ENCODE data around the gene PTPN1. TPM values are rescaled to one million over a fixed set of nuclear protein-coding genes. Genes with fewer than 3 reads are reported as not detected.

PTPN1 gene
- total and polyA plus RNA-seq, 3 experiments from 2014 or later = 35.7 to 67.3 (median 64.2) TPM

GRCh38 chr20:50487397-50487796, 22.8 kb upstream of the PTPN1 start:
- Mint-ChIP-seq H3K27ac (no peak overlapping the region), H3K4me1 (peaks cover 14 to 26% (median 20%) of the 10 kb centered on the region in 3 donors), H3K36me3 (peaks cover 2 to 5% (median 4%) of the 10 kb centered on the region in 3 donors), H3K4me3 (no peak overlapping the region), H3K27me3 (no peaks in the 10 kb centered on the region), H3K9me3 (peaks cover 0 to 3% (median 0%) of the 10 kb centered on the region in 5 donors)
- Histone ChIP-seq H3K4me1 (ENCODE audit: insufficient read depth, low read length) (peaks cover 15% of the 10 kb centered on the region), H3K27ac (ENCODE audit: low read depth, low read length) (no peak overlapping the region), H3K36me3 (ENCODE audit: insufficient read depth, low read length) (no peaks in the 10 kb centered on the region), H3K4me3 (ENCODE audit: low read length) (no peak overlapping the region), H3K9me3 (ENCODE audit: low read length) (no peaks in the 10 kb centered on the region), H3K27me3 (ENCODE audit: insufficient read depth, low read length, poor library complexity, severe bottlenecking) (no peaks in the 10 kb centered on the region)
- ChIA-PET POLR2A (interaction anchor here (0.6 to 1.1 kb wide), 3 partner anchors 23 to 498 kb away, joined by 3 read pairs; partner anchors contain the start of gene PTPN1), CTCF (interaction anchor here (0.8 to 1.7 kb wide), 4 partner anchors 9 to 101 kb away, joined by 3 to 7 read pairs (median 5); no protein-coding TSS in a partner anchor)
- DNase-seq = no peak

DNA sequence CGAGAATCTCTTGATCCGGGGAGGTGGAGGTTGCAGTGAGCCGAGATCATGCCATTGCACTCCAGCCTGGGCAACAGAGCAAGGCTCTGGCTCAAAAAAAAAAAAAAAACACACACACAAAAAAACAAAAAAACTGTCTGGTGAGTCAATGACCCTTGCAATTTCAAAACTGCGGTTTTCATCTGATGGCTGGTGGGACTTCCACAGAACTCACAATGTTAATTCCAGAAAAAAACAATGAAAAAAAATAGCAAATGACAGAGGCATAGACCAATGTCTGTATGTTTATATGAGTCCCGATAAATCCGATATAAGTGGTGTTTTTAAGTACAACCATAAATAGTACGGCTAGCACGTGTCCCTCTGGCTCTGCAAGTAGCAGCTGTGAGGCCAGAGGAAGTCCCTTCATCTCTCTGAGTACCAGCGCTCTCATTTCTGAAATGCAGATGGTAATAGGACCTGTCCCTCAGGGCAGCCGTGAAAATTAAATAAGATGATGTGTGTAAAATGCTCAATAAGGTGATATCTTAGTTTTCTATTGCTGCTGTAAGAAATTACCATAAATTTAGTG, 21.9 kb upstream of the PTPN1 start:
- H3K4me1 Mint-ChIP-seq = peaks cover 8 to 17% (median 10%) of the 10 kb centered on the region in 3 donors
- ChIA-PET POLR2A (interaction anchor here (0.9 to 1.1 kb wide), 2 partner anchors 22 to 28 kb away, joined by 3 read pairs; partner anchors contain the start of gene PTPN1), CTCF (interaction anchor here (0.8 to 1.7 kb wide), 4 partner anchors 10 to 100 kb away, joined by 3 to 7 read pairs (median 5); no protein-coding TSS in a partner anchor)
- no peak overlapping the region for H3K27ac ChIP-seq (ENCODE audit: low read depth, low read length)
- no peaks in the 10 kb centered on the region for H3K27me3 ChIP-seq (ENCODE audit: insufficient read depth, low read length, poor library complexity, severe bottlenecking)
- no peaks in the 10 kb centered on the region for H3K9me3 ChIP-seq (ENCODE audit: low read length)
- H3K4me1 ChIP-seq (ENCODE audit: insufficient read depth, low read length) = peaks cover 8% of the 10 kb centered on the region
- H3K36me3 Mint-ChIP-seq = peaks cover 2 to 5% (median 4%) of the 10 kb centered on the region in 3 donors
- DNase-seq = no peak
- peak overlapping the region in 1 of 7 donors; percentile 40 for H3K4me3 Mint-ChIP-seq
- no peak overlapping the region for H3K4me3 ChIP-seq (ENCODE audit: low read length)
- H3K9me3 Mint-ChIP-seq = peaks cover 0 to 3% (median 0%) of the 10 kb centered on the region in 5 donors
- peaks cover 0 to 3% of the 10 kb centered on the region in 2 donors for H3K27me3 Mint-ChIP-seq
- no peaks in the 10 kb centered on the region for H3K36me3 ChIP-seq (ENCODE audit: insufficient read depth, low read length)
- no peak overlapping the region for H3K27ac Mint-ChIP-seq

- CTCF ChIA-PET = interaction anchor here (0.6 kb wide), 1 partner anchor 27 kb away, joined by 3 read pairs; no protein-coding TSS in a partner anchor
- Mint-ChIP-seq H3K4me3 (no peak overlapping the region), H3K27ac (no peak overlapping the region), H3K36me3 (peaks cover 0 to 1% (median 0%) of the 10 kb centered on the region in 3 donors), H3K4me1 (peaks cover 0 to 4% (median 0%) of the 10 kb centered on the region in 3 donors), H3K27me3 (peaks cover 0 to 3% of the 10 kb centered on the region in 2 donors), H3K9me3 (no peaks in the 10 kb centered on the region)
- H3K27ac ChIP-seq (ENCODE audit: low read depth, low read length) = no peak overlapping the region
- H3K4me1 ChIP-seq (ENCODE audit: insufficient read depth, low read length) = no peaks in the 10 kb centered on the region
- POLR2A ChIA-PET = interaction anchor here (0.6 kb wide), 1 partner anchor 390 kb away, joined by 9 read pairs; no protein-coding TSS in a partner anchor
- no peak overlapping the region for H3K4me3 ChIP-seq (ENCODE audit: low read length)
- no peaks in the 10 kb centered on the region for H3K36me3 ChIP-seq (ENCODE audit: insufficient read depth, low read length)
- no peaks in the 10 kb centered on the region for H3K27me3 ChIP-seq (ENCODE audit: insufficient read depth, low read length, poor library complexity, severe bottlenecking)
- H3K9me3 ChIP-seq (ENCODE audit: low read length) = no peaks in the 10 kb centered on the region
- no peak for DNase-seq
Observed at GRCh38 chr20:50491168-50491567, 19.0 kb upstream of the PTPN1 start.

- Mint-ChIP-seq H3K36me3 (no peaks in the 10 kb centered on the region), H3K9me3 (no peaks in the 10 kb centered on the region), H3K27me3 (peaks cover 0 to 3% of the 10 kb centered on the region in 2 donors), H3K4me1 (peaks cover 0 to 4% (median 0%) of the 10 kb centered on the region in 3 donors), H3K27ac (peak overlapping the region in 1 of 8 donors; percentile 52), H3K4me3 (no peak overlapping the region)
- CTCF ChIA-PET = interaction anchor here (0.6 to 1.0 kb wide), 2 partner anchors 11 to 28 kb away, joined by 3 read pairs; no protein-coding TSS in a partner anchor
- no peaks in the 10 kb centered on the region for H3K9me3 ChIP-seq (ENCODE audit: low read length)
- H3K36me3 ChIP-seq (ENCODE audit: insufficient read depth, low read length) = no peaks in the 10 kb centered on the region
- H3K27ac ChIP-seq (ENCODE audit: low read depth, low read length) = no peak overlapping the region
- no peak overlapping the region for H3K4me3 ChIP-seq (ENCODE audit: low read length)
- DNase-seq = no peak
- no peaks in the 10 kb centered on the region for H3K4me1 ChIP-seq (ENCODE audit: insufficient read depth, low read length)
- no peaks in the 10 kb centered on the region for H3K27me3 ChIP-seq (ENCODE audit: insufficient read depth, low read length, poor library complexity, severe bottlenecking)
- POLR2A ChIA-PET = interaction anchor here (0.6 kb wide), 1 partner anchor 172 kb away, joined by 4 read pairs; no protein-coding TSS in a partner anchor
Observed at GRCh38 chr20:50491926-50492634, 18.1 kb upstream of the PTPN1 start.

DNA sequence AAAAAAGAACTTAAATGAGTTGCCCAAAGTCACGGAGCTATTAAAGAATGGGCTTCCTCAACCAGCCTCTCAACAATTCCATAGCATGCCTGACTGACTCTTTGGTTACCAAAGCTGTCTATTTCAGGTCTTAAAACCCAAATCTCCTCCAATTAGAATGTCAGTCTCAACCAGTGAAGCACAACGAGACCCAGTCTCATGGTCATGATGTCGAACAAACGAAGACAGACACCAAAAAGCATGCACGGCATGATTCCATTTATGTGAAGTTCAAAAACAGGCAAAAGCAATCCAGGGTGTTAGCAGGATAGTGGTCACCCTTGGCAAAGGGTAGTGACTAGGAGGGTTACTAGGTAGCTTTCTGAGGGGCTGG, 16.3 kb upstream of the PTPN1 start:
- CTCF ChIA-PET = no interaction called here
- Mint-ChIP-seq H3K27ac (no peak overlapping the region), H3K27me3 (peaks cover 0 to 3% of the 10 kb centered on the region in 2 donors), H3K36me3 (no peaks in the 10 kb centered on the region), H3K4me3 (no peak overlapping the region), H3K9me3 (no peaks in the 10 kb centered on the region), H3K4me1 (no peaks in the 10 kb centered on the region)
- no peaks in the 10 kb centered on the region for H3K27me3 ChIP-seq (ENCODE audit: insufficient read depth, low read length, poor library complexity, severe bottlenecking)
- no peak overlapping the region for H3K27ac ChIP-seq (ENCODE audit: low read depth, low read length)
- H3K4me1 ChIP-seq (ENCODE audit: insufficient read depth, low read length) = no peaks in the 10 kb centered on the region
- POLR2A ChIA-PET = no interaction called here
- no peak overlapping the region for H3K4me3 ChIP-seq (ENCODE audit: low read length)
- no peak for DNase-seq
- H3K36me3 ChIP-seq (ENCODE audit: insufficient read depth, low read length) = no peaks in the 10 kb centered on the region
- no peaks in the 10 kb centered on the region for H3K9me3 ChIP-seq (ENCODE audit: low read length)

DNA sequence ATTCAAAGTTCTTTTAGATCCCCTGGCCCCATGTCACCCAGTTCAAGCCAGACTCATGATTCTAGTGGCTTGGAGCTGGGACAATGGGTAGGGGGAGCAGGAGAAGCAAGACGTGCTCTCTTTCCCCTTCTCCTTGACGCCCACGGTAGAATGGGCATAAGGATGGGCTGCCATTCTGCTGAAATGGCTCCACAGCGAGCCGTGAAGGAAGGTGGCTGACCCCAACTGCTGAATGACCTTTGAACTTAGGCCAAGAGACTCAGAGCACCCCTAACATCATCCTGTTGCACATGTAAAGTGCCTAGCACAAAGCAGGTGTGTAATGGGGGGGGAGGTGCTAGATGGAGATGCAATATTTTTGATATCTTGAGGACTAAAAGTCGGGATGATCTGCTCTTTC, 15.8 kb upstream of the PTPN1 start:
- H3K36me3 ChIP-seq (ENCODE audit: insufficient read depth, low read length) = no peaks in the 10 kb centered on the region
- no peak for DNase-seq
- ChIA-PET CTCF (no interaction called here), POLR2A (no interaction called here)
- no peak overlapping the region for H3K4me3 Mint-ChIP-seq
- H3K36me3 Mint-ChIP-seq = no peaks in the 10 kb centered on the region
- H3K9me3 ChIP-seq (ENCODE audit: low read length) = no peaks in the 10 kb centered on the region
- no peak overlapping the region for H3K4me3 ChIP-seq (ENCODE audit: low read length)
- H3K4me1 Mint-ChIP-seq = no peaks in the 10 kb centered on the region
- no peak overlapping the region for H3K27ac ChIP-seq (ENCODE audit: low read depth, low read length)
- peaks cover 0 to 3% of the 10 kb centered on the region in 2 donors for H3K27me3 Mint-ChIP-seq
- H3K4me1 ChIP-seq (ENCODE audit: insufficient read depth, low read length) = no peaks in the 10 kb centered on the region
- no peak overlapping the region for H3K27ac Mint-ChIP-seq
- no peaks in the 10 kb centered on the region for H3K9me3 Mint-ChIP-seq
- no peaks in the 10 kb centered on the region for H3K27me3 ChIP-seq (ENCODE audit: insufficient read depth, low read length, poor library complexity, severe bottlenecking)

DNA sequence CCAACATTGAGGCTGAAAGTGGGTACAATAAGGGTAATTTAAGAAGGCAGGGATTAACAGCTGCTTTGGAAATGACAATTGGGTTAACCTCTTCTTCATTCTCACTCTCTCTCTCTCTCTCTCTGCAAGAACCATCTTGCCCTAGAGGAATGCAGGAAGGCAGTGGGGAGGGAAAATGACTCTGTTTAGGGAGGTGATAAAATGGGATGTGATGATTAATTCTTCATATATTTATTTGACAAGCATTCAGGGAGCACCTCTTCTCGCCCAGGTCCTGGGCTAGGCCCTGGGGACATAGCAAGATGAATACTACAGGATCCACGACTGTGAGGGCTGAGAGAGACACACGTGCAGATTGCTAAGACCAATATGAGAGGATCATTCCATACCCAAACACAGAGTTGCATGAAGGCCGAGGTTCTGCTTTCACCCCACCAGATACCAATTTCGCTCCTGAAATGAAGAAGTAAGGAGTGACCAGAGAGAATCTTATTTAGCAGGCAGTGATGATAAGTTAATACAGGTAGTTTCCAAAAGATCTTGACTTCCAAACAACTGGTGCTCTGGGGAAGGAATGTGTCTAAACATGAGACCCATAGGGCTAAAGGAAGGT, 13.3 kb upstream of the PTPN1 start:
- no peaks in the 10 kb centered on the region for H3K36me3 ChIP-seq (ENCODE audit: insufficient read depth, low read length)
- H3K27ac Mint-ChIP-seq = no peak overlapping the region
- ChIA-PET CTCF (no interaction called here), POLR2A (interaction anchor here (0.7 kb wide), 2 partner anchors 11 to 27 kb away, joined by 3 to 5 read pairs; no protein-coding TSS in a partner anchor)
- H3K4me1 Mint-ChIP-seq = no peaks in the 10 kb centered on the region
- H3K27ac ChIP-seq (ENCODE audit: low read depth, low read length) = no peak overlapping the region
- H3K9me3 Mint-ChIP-seq = no peaks in the 10 kb centered on the region
- peaks cover 0 to 3% of the 10 kb centered on the region in 2 donors for H3K27me3 Mint-ChIP-seq
- H3K4me1 ChIP-seq (ENCODE audit: insufficient read depth, low read length) = no peaks in the 10 kb centered on the region
- no peak overlapping the region for H3K4me3 ChIP-seq (ENCODE audit: low read length)
- H3K9me3 ChIP-seq (ENCODE audit: low read length) = no peaks in the 10 kb centered on the region
- no peaks in the 10 kb centered on the region for H3K27me3 ChIP-seq (ENCODE audit: insufficient read depth, low read length, poor library complexity, severe bottlenecking)
- no peak overlapping the region for H3K4me3 Mint-ChIP-seq
- no peak for DNase-seq
- no peaks in the 10 kb centered on the region for H3K36me3 Mint-ChIP-seq
